HepG2 (cell line): ENCODE data around the gene TRIM9. TPM values are rescaled to one million over a fixed set of nuclear protein-coding genes. Genes with fewer than 3 reads are reported as not detected.

ENCODE experiments used
- ATAC-seq: fragments of 200-7000 bp; cut with Tn5 transposase; 3 replicates; pipeline ENCODE4 v1.9.1; 2020; ENCODE audit warnings: mild to moderate bottlenecking, moderate library complexity
- BruUV-seq: library from RNA; stranded (reverse); fragments of 400-500 nt; replicated peaks from 2 replicates; lab custom pipeline; 2021; lab: Mats Ljungman, UMichigan
- CTCF ChIA-PET: fragments of 300-600 bp; formaldehyde crosslinking; extraction: SDS; loops from one replicate; lab custom pipeline; 2021; ENCODE audit warnings: low total read pairs, inconsistent platforms, low intra/inter-chr PET ratio; lab: Yijun Ruan, JAX
- POLR2A ChIA-PET: fragments of 350-600 bp; sonication (Branson Sonifier 250); formaldehyde crosslinking; loops from one replicate; lab custom pipeline; 2020; ENCODE audit warnings: antibody characterized with exemption, inconsistent platforms; lab: Yijun Ruan, JAX
- DNase-seq: peaks from one replicate; pipeline ENCODE4 v3.0.0-alpha.2; 2015; ENCODE audit warnings: low spot score
- FAIRE-seq: peaks from 3 replicates; lab custom pipeline; 2011; peaks lifted over from hg19 to GRCh38; lab: Jason Lieb, UNC
- H2AFZ ChIP-seq: one replicate; pipeline ENCODE4 v1.6.1; 2011; ENCODE audit warnings: low read length, inconsistent platforms
- H3K27ac ChIP-seq: fragments of 300-600 bp; 3 replicates; pipeline ENCODE4 v1.8.0; 2011; ENCODE audit warnings: mixed run types, mild to moderate bottlenecking, mixed read lengths, low read length, inconsistent platforms; ENCODE audit not compliant: insufficient read depth; ENCODE audit errors: extremely low read length
- H3K27me3 ChIP-seq, 2 experiments: fragments of 200-600 bp in 1 of 2; 2 replicates in 1 of 2; 3 replicates in 1 of 2; pipeline versions ENCODE4 v1.6.0 to v1.8.0; 2011; ENCODE audit warnings: low read length in 2 of 2, mild to moderate bottlenecking in 2 of 2, moderate library complexity in 2 of 2, inconsistent platforms in 1 of 2; ENCODE audit not compliant: insufficient read depth in 2 of 2, control insufficient read depth in 1 of 2
- H3K36me3 ChIP-seq, 2 experiments: fragments of 200-600 bp in 1 of 2; replicated peaks in 1 of 2; 2 replicates in 1 of 2; 3 replicates in 1 of 2; pipeline versions ENCODE4 v1.5.1 to v1.8.0; 2011; ENCODE audit warnings: low read length in 2 of 2, inconsistent platforms in 1 of 2; ENCODE audit not compliant: insufficient read depth in 2 of 2, control insufficient read depth in 1 of 2
- H3K4me1 ChIP-seq: 2 replicates; pipeline ENCODE4 v1.5.1; 2012; ENCODE audit warnings: low read length, inconsistent platforms; ENCODE audit not compliant: insufficient read depth
- H3K4me2 ChIP-seq: 2 replicates; pipeline ENCODE4 v1.6.0; 2011; ENCODE audit warnings: low read depth, low read length, inconsistent platforms
- H3K4me3 ChIP-seq, 3 experiments: fragments of 200-600 bp in 1 of 3; sonication (generic), shearing (Covaris generic) in 1 of 3; replicated peaks in 1 of 3; 2 replicates each; pipeline ENCODE4 v1.5.1; 2011 to 2016; ENCODE audit warnings: low read length in 3 of 3, inconsistent platforms in 2 of 3, low read depth in 2 of 3, mild to moderate bottlenecking in 2 of 3, control low read depth in 1 of 3, mixed read lengths in 1 of 3; ENCODE audit not compliant: insufficient read depth in 1 of 3
- H3K79me2 ChIP-seq: one replicate; pipeline ENCODE4 v1.6.1; 2011; ENCODE audit warnings: low read length, inconsistent platforms; ENCODE audit not compliant: insufficient read depth
- H3K9ac ChIP-seq: 2 replicates; pipeline ENCODE4 v1.6.0; 2011; ENCODE audit warnings: mild to moderate bottlenecking, low read depth, low read length, inconsistent platforms; ENCODE audit not compliant: insufficient read depth
- H3K9me3 ChIP-seq: 2 replicates; pipeline ENCODE4 v1.5.1; 2012; ENCODE audit warnings: mild to moderate bottlenecking, low read length
- H4K20me1 ChIP-seq: 2 replicates; pipeline ENCODE4 v1.6.0; 2011; ENCODE audit warnings: inconsistent platforms, mild to moderate bottlenecking, low read length, moderate library complexity; ENCODE audit not compliant: insufficient read depth
- CBX1 ChIP-seq: IDR thresholded peaks from one replicate; pipeline ENCODE4 v1.6.1; 2016; ENCODE audit warnings: antibody characterized with exemption, low read depth
- SAFB2 ChIP-seq: sonication (generic); formaldehyde crosslinking; IDR thresholded peaks from 2 replicates; pipeline ENCODE4 v1.5.1; 2020; ENCODE audit warnings: missing genetic modification reagents, low read depth, mild to moderate bottlenecking, borderline replicate concordance
- WGBS: methylation state at CpG from one replicate; pipeline ENCODE4 v1.1.6; 2017; ENCODE audit warnings: low lambda C conversion rate; 5-methylcytosine and 5-hydroxymethylcytosine counted together
- in situ Hi-C: cut with HindIII; loops from 2 replicates; pipeline ENCODE4 v1.10.0; 2017; ENCODE audit warnings: low pct_unique_long_range_greater_than_20kb; ENCODE audit not compliant: extremely low pct_ligation_motif_present
- intact Hi-C: fragments of 100-400 bp; cut with micrococcal nuclease; formaldehyde crosslinking; loops from one replicate; pipeline ENCODE4 v1.10.0; 2022; ENCODE audit not compliant: unreplicated experiment
- polyA plus RNA-seq, 8 experiments: library from polyadenylated mRNA; depleted of rRNA in 3 of 8; stranded (reverse) in 7 of 8; unstranded in 1 of 8; fragments of >200 nt; fragmentation: Illumina TruSeq in 4 of 8; extraction: Trizol in 4 of 8; gene quantifications; 2 replicates each; pipeline versions ENCODE4 v1.2.1 to v1.2.3, GENCODE V29; 2011 to 2016; ENCODE audit warnings: low read depth in 4 of 8, missing spikeins in 1 of 8, mixed read lengths in 1 of 8; ENCODE audit not compliant: insufficient read depth in 1 of 8
- total RNA-seq, 5 experiments: library from RNA; depleted of rRNA; stranded (reverse); fragments of >200 nt; fragmentation: Illumina TruSeq; extraction: Trizol; gene quantifications; 2 replicates each; pipeline ENCODE4 v1.2.3, GENCODE V29; 2016; ENCODE audit warnings: low read depth in 1 of 5
- TF ChIP-seq, protein P1 (sequence below): conservative IDR thresholded peaks from 2 replicates; pipeline ENCODE4 v1.6.1; 2018; ENCODE audit warnings: missing genetic modification reagents

TRIM9 gene
- total and polyA plus RNA-seq, 2 of the 13 experiments (the other 11 are each of a cell fraction or from before 2014, with no cell fraction given) = 0.04 to 0.07 TPM

DNA sequence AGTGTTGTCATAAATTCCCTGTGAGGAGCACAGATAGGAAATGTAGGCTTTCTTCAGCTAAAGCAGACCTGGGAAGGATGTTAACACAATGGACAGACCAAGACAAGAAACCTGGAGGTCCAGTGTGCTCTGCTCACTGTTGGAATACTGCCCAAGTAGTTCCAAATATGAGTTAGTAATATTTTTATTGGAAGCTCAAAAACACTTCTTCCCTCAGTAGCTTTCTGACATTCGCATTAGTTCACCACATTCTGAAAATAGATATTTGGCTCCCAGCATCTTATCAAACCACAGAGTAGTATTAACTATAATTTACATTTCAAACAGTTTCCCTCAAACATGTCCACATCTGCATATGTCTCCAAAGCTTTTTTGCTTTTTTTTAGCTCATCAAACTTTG is 75.8 kb downstream of the TRIM9 start:
- intact Hi-C loops = no loop called here
- no TSS peak for BruUV-seq
- TF ChIP-seq CBX1 = no peak
- no peak for TF ChIP-seq SAFB2 (CRISPR knock-in tag)
- Histone ChIP-seq H3K9ac (no peak overlapping the region), H3K4me3 (no peak overlapping the region), H3K4me2 (no peak overlapping the region), H3K27ac (no peak overlapping the region), H3K79me2 (no peaks in the 10 kb centered on the region), H3K4me1 (no peaks in the 10 kb centered on the region), H3K9me3 (no peaks in the 10 kb centered on the region), H3K27me3 (no peaks in the 10 kb centered on the region; a peak in 2 of 5 replicates), H3K36me3 (no peaks in the 10 kb centered on the region), H2AFZ (no peak overlapping the region), H4K20me1 (no peaks in the 10 kb centered on the region; the same call in 1 of the 2 replicates)
- 52% methylated on average over 1 of the region's 1 CpG for WGBS
- CTCF ChIA-PET = no interaction called here
- ATAC-seq (no peak), FAIRE-seq (no peak), DNase-seq (no peak)
- POLR2A ChIA-PET = no interaction called here
- in situ Hi-C loops = no loop called here

DNA sequence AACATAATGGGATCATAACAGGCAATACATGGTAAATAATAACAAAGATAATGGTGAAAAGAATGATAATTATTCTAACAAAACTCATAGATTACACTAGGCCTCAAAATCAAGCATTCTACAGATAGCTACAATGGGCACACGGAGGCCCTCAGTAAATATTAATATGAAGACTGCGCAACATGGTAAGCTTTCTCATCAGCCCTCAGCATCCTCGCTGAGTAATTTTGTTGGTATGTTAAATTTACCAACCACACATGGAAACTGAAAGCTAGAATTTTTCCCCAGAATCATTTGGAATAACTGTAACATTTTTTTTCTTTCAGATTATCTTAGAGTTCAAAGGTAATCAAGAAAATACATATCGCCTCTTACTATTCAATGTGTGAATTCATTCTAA is 76.4 kb downstream of the TRIM9 start:
- no peak overlapping the region for H3K9ac ChIP-seq
- ChIA-PET CTCF (no interaction called here), POLR2A (no interaction called here)
- H3K27ac ChIP-seq = no peak overlapping the region
- H3K36me3 ChIP-seq = no peaks in the 10 kb centered on the region
- no peak overlapping the region for H3K4me3 ChIP-seq
- ATAC-seq (no peak), FAIRE-seq (no peak), DNase-seq (no peak)
- H3K9me3 ChIP-seq = no peaks in the 10 kb centered on the region
- in situ Hi-C loops = no loop called here
- no TSS peak for BruUV-seq
- H2AFZ ChIP-seq = no peak overlapping the region
- intact Hi-C loops = no loop called here
- no peaks in the 10 kb centered on the region for H3K79me2 ChIP-seq
- no peaks in the 10 kb centered on the region; the same call in 1 of the 2 replicates for H4K20me1 ChIP-seq
- H3K4me1 ChIP-seq = no peaks in the 10 kb centered on the region
- WGBS = 12% methylated on average over 4 of the region's 4 CpGs
- H3K4me2 ChIP-seq = no peak overlapping the region
- TF ChIP-seq, protein P1, sequence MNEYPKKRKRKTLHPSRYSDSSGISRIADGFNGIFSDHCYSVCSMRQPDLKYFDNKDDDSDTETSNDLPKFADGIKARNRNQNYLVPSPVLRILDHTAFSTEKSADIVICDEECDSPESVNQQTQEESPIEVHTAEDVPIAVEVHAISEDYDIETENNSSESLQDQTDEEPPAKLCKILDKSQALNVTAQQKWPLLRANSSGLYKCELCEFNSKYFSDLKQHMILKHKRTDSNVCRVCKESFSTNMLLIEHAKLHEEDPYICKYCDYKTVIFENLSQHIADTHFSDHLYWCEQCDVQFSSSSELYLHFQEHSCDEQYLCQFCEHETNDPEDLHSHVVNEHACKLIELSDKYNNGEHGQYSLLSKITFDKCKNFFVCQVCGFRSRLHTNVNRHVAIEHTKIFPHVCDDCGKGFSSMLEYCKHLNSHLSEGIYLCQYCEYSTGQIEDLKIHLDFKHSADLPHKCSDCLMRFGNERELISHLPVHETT = no peak
- H3K27me3 ChIP-seq = no peaks in the 10 kb centered on the region; a peak in 1 of 5 replicates
